H1 (cell line): ENCODE measurements around the gene CADM1. TPM values are rescaled to one million over a fixed set of nuclear protein-coding genes. Genes with fewer than 3 reads are reported as not detected.

ENCODE experiments used
- CTCF ChIA-PET: fragments of 300-600 bp; sonication (Branson Sonifier 250); formaldehyde crosslinking; loops from one replicate; lab custom pipeline; 2021; ENCODE audit not compliant: partially characterized antibody; lab: Charles Lee
- POLR2A ChIA-PET: fragments of 300-600 bp; sonication (Branson Sonifier 250); formaldehyde crosslinking; loops from one replicate; lab custom pipeline; 2021; ENCODE audit warnings: inconsistent platforms; ENCODE audit not compliant: partially characterized antibody; lab: Charles Lee
- DNase-seq, 2 experiments: peaks; one replicate each; pipeline versions ENCODE4 v3.0.0 to v3.0.0-alpha.2; 2010 to 2022; ENCODE audit warnings: low spot score in 2 of 2, low read depth in 1 of 2, mixed read lengths in 1 of 2
- FAIRE-seq: peaks from 2 replicates; lab custom pipeline; 2011; peaks lifted over from hg19 to GRCh38; lab: Jason Lieb, UNC
- H2AFZ ChIP-seq: 2 replicates; pipeline ENCODE4 v1.8.1; 2012; ENCODE audit warnings: low read length, inconsistent platforms
- H2AK5ac ChIP-seq: 2 replicates; pipeline ENCODE4 v1.6.1; 2013; ENCODE audit warnings: low read depth, low read length
- H2BK120ac ChIP-seq: replicated peaks from 2 replicates; pipeline ENCODE3; 2013; ENCODE audit warnings: low read depth, low read length, inconsistent platforms
- H2BK12ac ChIP-seq: 2 replicates; pipeline ENCODE4 v1.6.1; 2013; ENCODE audit warnings: low read depth, low read length
- H2BK15ac ChIP-seq: 2 replicates; pipeline ENCODE4 v1.6.1; 2013; ENCODE audit warnings: low read length
- H2BK20ac ChIP-seq: 2 replicates; pipeline ENCODE4 v1.6.1; 2013; ENCODE audit warnings: low read length
- H2BK5ac ChIP-seq: 2 replicates; pipeline ENCODE4 v1.6.1; 2013; ENCODE audit warnings: low read depth, low read length
- H3K14ac ChIP-seq: 2 replicates; pipeline ENCODE4 v1.6.1; 2013; ENCODE audit warnings: inconsistent platforms; ENCODE audit not compliant: insufficient read length
- H3K18ac ChIP-seq: 2 replicates; pipeline ENCODE4 v1.6.1; 2013; ENCODE audit warnings: low read length; ENCODE audit errors: extremely low read depth
- H3K23ac ChIP-seq: 2 replicates; pipeline ENCODE4 v1.6.1; 2013; ENCODE audit warnings: inconsistent platforms; ENCODE audit not compliant: insufficient read length
- H3K23me2 ChIP-seq: 2 replicates; pipeline ENCODE4 v1.6.1; 2013; ENCODE audit warnings: low read depth, low read length
- H3K27ac ChIP-seq: 2 replicates; pipeline ENCODE4 v1.6.1; 2011; ENCODE audit warnings: low read depth, low read length, inconsistent platforms
- H3K27me3 ChIP-seq, 4 experiments: replicated peaks in 1 of 4; 1 replicate in 1 of 4; 2 replicates in 3 of 4; pipeline versions ENCODE4 v1.6.1 to v1.8.1; 2011 to 2013; ENCODE audit warnings: low read length in 3 of 4, mild to moderate bottlenecking in 3 of 4, inconsistent platforms in 2 of 4, mixed read lengths in 2 of 4, moderate library complexity in 1 of 4; ENCODE audit not compliant: control insufficient read depth in 3 of 4, insufficient read depth in 3 of 4; ENCODE audit errors: extremely low read depth in 1 of 4
- H3K36me3 ChIP-seq, 4 experiments: 2 replicates each; pipeline versions ENCODE4 v1.6.1 to v1.8.1; 2011 to 2013; ENCODE audit warnings: mild to moderate bottlenecking in 4 of 4, low read length in 3 of 4, moderate library complexity in 2 of 4, control low read depth in 1 of 4, inconsistent platforms in 1 of 4; ENCODE audit not compliant: insufficient read depth in 4 of 4, control insufficient read depth in 2 of 4
- H3K4ac ChIP-seq: replicated peaks from 2 replicates; pipeline ENCODE3; 2013; ENCODE audit warnings: low read length, low read depth, mixed read lengths, inconsistent platforms; ENCODE audit not compliant: insufficient read length
- H3K4me1 ChIP-seq, 4 experiments: replicated peaks in 1 of 4; 1 replicate in 1 of 4; 2 replicates in 3 of 4; pipeline versions ENCODE4 v1.6.1 to v1.8.1; 2011 to 2013; ENCODE audit warnings: low read length in 3 of 4, inconsistent platforms in 2 of 4, mixed read lengths in 1 of 4; ENCODE audit not compliant: insufficient read depth in 4 of 4, control insufficient read depth in 3 of 4
- H3K4me2 ChIP-seq, 2 experiments: 2 replicates each; pipeline versions ENCODE4 v1.6.1 to v1.8.1; 2011 to 2013; ENCODE audit warnings: low read depth in 2 of 2, low read length in 2 of 2, control low read depth in 1 of 2, inconsistent platforms in 1 of 2, mild to moderate bottlenecking in 1 of 2; ENCODE audit not compliant: insufficient read depth in 1 of 2
- H3K4me3 ChIP-seq, 4 experiments: fragments of 200-600, 300-600 bp in 1 of 4; sonication (generic), shearing (Covaris generic), sonication (Bioruptor Twin) in 1 of 4; 2 replicates each; pipeline versions ENCODE4 v1.5.1 to v1.8.1; 2011 to 2016; ENCODE audit warnings: low read length in 4 of 4, low read depth in 3 of 4, control low read depth in 2 of 4, inconsistent platforms in 2 of 4, mild to moderate bottlenecking in 2 of 4, mixed read lengths in 1 of 4, moderate library complexity in 1 of 4; ENCODE audit not compliant: insufficient read depth in 2 of 4; ENCODE audit errors: extremely low read depth in 1 of 4
- H3K56ac ChIP-seq: replicated peaks from 2 replicates; pipeline ENCODE3; 2013; ENCODE audit warnings: low read depth, mild to moderate bottlenecking, mixed read lengths, low read length, inconsistent platforms; ENCODE audit not compliant: insufficient read length
- H3K79me1 ChIP-seq: 2 replicates; pipeline ENCODE4 v1.6.1; 2013; ENCODE audit warnings: low read depth, low read length, control low read depth
- H3K79me2 ChIP-seq, 2 experiments: 2 replicates each; pipeline versions ENCODE4 v1.6.1 to v1.8.1; 2012 to 2013; ENCODE audit warnings: low read length in 2 of 2, mild to moderate bottlenecking in 2 of 2, inconsistent platforms in 1 of 2; ENCODE audit not compliant: insufficient read depth in 2 of 2, control insufficient read depth in 1 of 2
- H3K9ac ChIP-seq, 4 experiments: replicated peaks in 1 of 4; 1 replicate in 1 of 4; 2 replicates in 3 of 4; pipeline versions ENCODE4 v1.6.1 to v1.8.1; 2011 to 2013; ENCODE audit warnings: low read depth in 3 of 4, low read length in 3 of 4, control low read depth in 2 of 4, mild to moderate bottlenecking in 2 of 4, moderate library complexity in 2 of 4, inconsistent platforms in 1 of 4; ENCODE audit errors: extremely low read depth in 1 of 4
- H3K9me3 ChIP-seq, 2 experiments: 2 replicates each; pipeline versions ENCODE4 v1.6.1 to v1.8.1; 2012 to 2013; ENCODE audit warnings: mild to moderate bottlenecking in 2 of 2, moderate library complexity in 2 of 2, control low read depth in 1 of 2, inconsistent platforms in 1 of 2, low read depth in 1 of 2, low read length in 1 of 2, mixed read lengths in 1 of 2; ENCODE audit not compliant: insufficient read depth in 2 of 2
- H4K20me1 ChIP-seq, 2 experiments: replicated peaks in 1 of 2; 2 replicates each; pipeline versions ENCODE3 to v1.8.1; 2011 to 2013; ENCODE audit warnings: inconsistent platforms in 2 of 2, low read length in 2 of 2, mild to moderate bottlenecking in 1 of 2; ENCODE audit not compliant: insufficient read depth in 2 of 2, control insufficient read depth in 1 of 2
- H4K5ac ChIP-seq: 2 replicates; pipeline ENCODE4 v1.6.1; 2013; ENCODE audit warnings: low read length, low read depth, mixed read lengths, inconsistent platforms; ENCODE audit not compliant: insufficient read length
- H4K8ac ChIP-seq: 2 replicates; pipeline ENCODE4 v1.8.0; 2013; ENCODE audit warnings: mild to moderate bottlenecking, moderate library complexity, low read length, inconsistent platforms; ENCODE audit not compliant: insufficient read depth; ENCODE audit errors: extremely low read depth
- H4K91ac ChIP-seq: replicated peaks from 2 replicates; pipeline ENCODE3; 2013; ENCODE audit warnings: low read length, mixed read lengths, inconsistent platforms; ENCODE audit not compliant: insufficient read length
- ASH2L ChIP-seq: fragments of 200-600, 300-600 bp; sonication (generic); IDR thresholded peaks from one replicate; pipeline ENCODE4 v1.7.1; 2017; ENCODE audit warnings: low read length
- BACH1 ChIP-seq: IDR thresholded peaks from 2 replicates; pipeline ENCODE4 v1.6.1; 2012; ENCODE audit warnings: low read length, improper control_type of control experiment
- CBX8 ChIP-seq: fragments of 300-800, 300-1000 bp; sonication (generic); IDR thresholded peaks from 2 replicates; pipeline ENCODE4 v1.7.1; 2016; ENCODE audit warnings: low read depth, low read length, borderline replicate concordance
- CEBPB ChIP-seq: IDR thresholded peaks from 2 replicates; pipeline ENCODE4 v1.6.1; 2012; ENCODE audit warnings: low read depth, low read length
- EZH2 ChIP-seq: fragments of 200-600 bp; sonication (generic); IDR thresholded peaks from 2 replicates; pipeline ENCODE4 v1.7.1; 2012; ENCODE audit warnings: low read depth, mild to moderate bottlenecking, moderate library complexity, low read length, inconsistent platforms; ENCODE audit not compliant: severe bottlenecking
- PHF8 ChIP-seq: fragments of 200-600 bp; sonication (generic); conservative IDR thresholded peaks from 2 replicates; pipeline ENCODE4 v1.7.1; 2012; ENCODE audit warnings: low read depth, mild to moderate bottlenecking, inconsistent platforms, low read length, moderate library complexity
- POLR2A ChIP-seq, 2 experiments: IDR thresholded peaks; 1 replicate in 1 of 2; 2 replicates in 1 of 2; pipeline ENCODE4 v1.6.1; 2011; ENCODE audit warnings: low read depth in 2 of 2, low read length in 2 of 2, mild to moderate bottlenecking in 2 of 2; ENCODE audit errors: control extremely low read depth in 1 of 2
- POU5F1 ChIP-seq: IDR thresholded peaks from 2 replicates; pipeline ENCODE4 v1.6.1; 2011; ENCODE audit warnings: low read depth, mild to moderate bottlenecking, low read length, moderate library complexity
- SIX5 ChIP-seq: IDR thresholded peaks from 2 replicates; pipeline ENCODE4 v1.6.1; 2011; ENCODE audit warnings: mild to moderate bottlenecking, low read depth, low read length
- SRF ChIP-seq: IDR thresholded peaks from 2 replicates; pipeline ENCODE4 v1.6.1; 2011; ENCODE audit warnings: mild to moderate bottlenecking, low read depth, low read length, moderate library complexity
- TAF1 ChIP-seq: IDR thresholded peaks from 2 replicates; pipeline ENCODE4 v1.6.1; 2011; ENCODE audit warnings: mild to moderate bottlenecking, low read depth, low read length
- TBP ChIP-seq: IDR thresholded peaks from 2 replicates; pipeline ENCODE4 v1.6.1; 2011; ENCODE audit warnings: low read depth, low read length, improper control_type of control experiment
- WGBS, 2 experiments: shearing (Covaris generic) in 1 of 2; methylation state at CpG; one replicate each; pipeline versions ENCODE4 v1.1.6 to v1.1.7; 2013 to 2015; ENCODE audit warnings: low lambda C conversion rate in 2 of 2, mixed read lengths in 2 of 2, inconsistent platforms in 1 of 2, low coverage in 1 of 2, missing lambda C conversion rate in 1 of 2; ENCODE audit not compliant: insufficient replicate concordance in 2 of 2, insufficient coverage in 1 of 2, insufficient read length in 1 of 2; ENCODE audit errors: extremely low coverage in 1 of 2, missing lambda C conversion rate in 1 of 2; 5-methylcytosine and 5-hydroxymethylcytosine counted together
- polyA plus RNA-seq, 7 experiments: library from polyadenylated mRNA; depleted of rRNA in 3 of 7; stranded (reverse) in 5 of 7; unstranded in 2 of 7; fragments of >200 nt in 5 of 7; fragments of 200-250 nt in 2 of 7; gene quantifications; 1 replicate in 5 of 7; 2 replicates in 1 of 7; 4 replicates in 1 of 7; pipeline versions ENCODE4 v1.2.1 to v1.2.3, GENCODE V29; 2011 to 2013; ENCODE audit warnings: missing spikeins in 2 of 7, mixed read lengths in 2 of 7
- total RNA-seq: library from RNA; stranded (reverse); fragmentation: NEBNext Ultra II Directional; extraction: Animal tissue kit (Norgen Biotek cat#: 25700); gene quantifications from 2 replicates; pipeline ENCODE4 v1.2.1, GENCODE V29; 2021
- TF ChIP-seq, protein P1 (sequence below), 3 experiments: IDR thresholded peaks; 1 replicate in 2 of 3; 2 replicates in 1 of 3; pipeline versions ENCODE4 v1.5.1 to v1.6.1; 2011; ENCODE audit warnings: low read length in 3 of 3, mild to moderate bottlenecking in 3 of 3, inconsistent platforms in 2 of 3, low read depth in 1 of 3, moderate library complexity in 1 of 3; ENCODE audit not compliant: insufficient read depth in 1 of 3; ENCODE audit errors: control extremely low read depth in 1 of 3

CADM1 gene
- total and polyA plus RNA-seq, 2 of the 8 experiments (the other 6 are each of a cell fraction or from before 2014, with no cell fraction given), result 8.3 to 25.3 TPM

DNA sequence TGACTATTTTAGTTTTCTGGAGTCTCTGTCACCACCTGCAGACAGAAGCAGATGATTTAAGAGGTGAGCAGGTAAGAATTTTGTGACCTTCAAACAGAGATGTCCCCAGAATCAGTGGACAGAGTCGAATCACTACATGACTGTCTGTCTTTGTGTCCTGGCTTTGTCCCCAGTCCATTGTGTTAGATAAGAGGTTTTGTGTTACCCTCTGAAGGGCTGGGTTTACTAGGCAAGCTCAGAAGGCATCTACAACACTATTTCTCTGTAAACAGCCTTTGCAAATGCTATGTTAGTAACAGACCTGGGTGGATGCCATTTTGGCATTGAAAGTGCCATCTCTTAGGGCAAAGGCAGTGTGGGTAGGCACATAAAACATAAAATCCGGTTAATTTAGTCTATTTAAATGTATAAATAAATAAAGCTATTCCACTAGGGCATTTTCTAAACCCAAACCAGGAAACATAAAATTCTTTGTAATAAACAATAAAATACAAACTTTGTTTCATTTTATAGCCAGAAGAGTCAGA lies 40.3 kb upstream of the CADM1 start:
- Histone ChIP-seq H3K9me3 (no peaks in the 10 kb centered on the region), H3K56ac (no peak overlapping the region), H2BK5ac (no peak overlapping the region), H2BK20ac (no peak overlapping the region), H2BK12ac (no peak overlapping the region), H3K27ac (no peak overlapping the region), H3K4ac (no peak overlapping the region), H3K4me3 (no peak overlapping the region), H3K23me2 (peaks cover 4% of the 10 kb centered on the region; the same call in 1 of the 2 replicates), H4K5ac (no peak overlapping the region), H3K23ac (no peak overlapping the region), H2AK5ac (no peak overlapping the region), H4K8ac (no peak overlapping the region), H3K27me3 (no peaks in the 10 kb centered on the region), H3K4me2 (no peak overlapping the region), H4K91ac (no peak overlapping the region), H2BK120ac (no peak overlapping the region), H3K79me1 (no peaks in the 10 kb centered on the region), H2BK15ac (no peak overlapping the region), H3K79me2 (no peaks in the 10 kb centered on the region), H3K14ac (no peak overlapping the region), H2AFZ (no peak overlapping the region), H3K18ac (no peak overlapping the region), H4K20me1 (no peaks in the 10 kb centered on the region), H3K4me1 (peaks cover 3 to 10% (median 6%) of the 10 kb centered on the region in 4 experiments), H3K9ac (no peak overlapping the region), H3K36me3 (no peaks in the 10 kb centered on the region)
- POLR2A ChIA-PET, result no interaction called here
- DNase-seq (no peak), FAIRE-seq (no peak)
- WGBS, 2 experiments, result 72% methylated on average over 2 of the region's 2 CpGs; no CpG with 5 or more reads in 1 of the 2 experiments
- CTCF ChIA-PET, result interaction anchor here (0.5 to 1.7 kb wide), 5 partner anchors 14 to 567 kb away, joined by 3 to 4 read pairs (median 4); no protein-coding TSS in a partner anchor
- TF ChIP-seq EZH2 (no peak), CBX8 (no peak), SRF (no peak), CEBPB (no peak), POU5F1 (no peak), POLR2A (IDR thresholded peaks at IDR 0.05; ENCODE audit: control extremely low read depth in 1 of 2, low read depth in 2 of 2, low read length in 2 of 2) (no peak), TBP (no peak), TAF1 (no peak), BACH1 (no peak), ASH2L (no peak), SIX5 (no peak), PHF8 (no peak)
- TF ChIP-seq, protein P1, sequence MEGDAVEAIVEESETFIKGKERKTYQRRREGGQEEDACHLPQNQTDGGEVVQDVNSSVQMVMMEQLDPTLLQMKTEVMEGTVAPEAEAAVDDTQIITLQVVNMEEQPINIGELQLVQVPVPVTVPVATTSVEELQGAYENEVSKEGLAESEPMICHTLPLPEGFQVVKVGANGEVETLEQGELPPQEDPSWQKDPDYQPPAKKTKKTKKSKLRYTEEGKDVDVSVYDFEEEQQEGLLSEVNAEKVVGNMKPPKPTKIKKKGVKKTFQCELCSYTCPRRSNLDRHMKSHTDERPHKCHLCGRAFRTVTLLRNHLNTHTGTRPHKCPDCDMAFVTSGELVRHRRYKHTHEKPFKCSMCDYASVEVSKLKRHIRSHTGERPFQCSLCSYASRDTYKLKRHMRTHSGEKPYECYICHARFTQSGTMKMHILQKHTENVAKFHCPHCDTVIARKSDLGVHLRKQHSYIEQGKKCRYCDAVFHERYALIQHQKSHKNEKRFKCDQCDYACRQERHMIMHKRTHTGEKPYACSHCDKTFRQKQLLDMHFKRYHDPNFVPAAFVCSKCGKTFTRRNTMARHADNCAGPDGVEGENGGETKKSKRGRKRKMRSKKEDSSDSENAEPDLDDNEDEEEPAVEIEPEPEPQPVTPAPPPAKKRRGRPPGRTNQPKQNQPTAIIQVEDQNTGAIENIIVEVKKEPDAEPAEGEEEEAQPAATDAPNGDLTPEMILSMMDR (IDR thresholded peaks at IDR 0.05; ENCODE audit: control extremely low read depth in 1 of 3, insufficient read depth in 1 of 3, low read depth in 1 of 3, low read length in 3 of 3), result no peak
